ENCODE data around the gene ADAMTS16. TPM values are rescaled to one million over a fixed set of nuclear protein-coding genes. Genes with fewer than 3 reads are reported as not detected.

The ADAMTS16 gene
- total RNA-seq, 2 donors from 2014 or later = 0.11 TPM; not detected in 1

GRCh38 chr5:5335700-5336264 is 195.7 kb downstream of the ADAMTS16 start:
- whole genome bisulfite sequencing = 14% methylated on average over 4 of the region's 4 CpGs
- intact Hi-C loops (cut with DNase I) = no loop called here
- no peak overlapping the region for H3K4me3 ChIP-seq
- H3K9me3 ChIP-seq = no peaks in the 10 kb centered on the region
- no peaks in the 10 kb centered on the region for H3K27me3 ChIP-seq (replicated peaks; ENCODE audit: insufficient read depth)
- TF ChIP-seq POLR2A (IDR thresholded peaks at IDR 0.05) = no peak
- no peak for TF ChIP-seq POLR2AphosphoS5 (IDR thresholded peaks at IDR 0.05)
- TF ChIP-seq, protein P1, sequence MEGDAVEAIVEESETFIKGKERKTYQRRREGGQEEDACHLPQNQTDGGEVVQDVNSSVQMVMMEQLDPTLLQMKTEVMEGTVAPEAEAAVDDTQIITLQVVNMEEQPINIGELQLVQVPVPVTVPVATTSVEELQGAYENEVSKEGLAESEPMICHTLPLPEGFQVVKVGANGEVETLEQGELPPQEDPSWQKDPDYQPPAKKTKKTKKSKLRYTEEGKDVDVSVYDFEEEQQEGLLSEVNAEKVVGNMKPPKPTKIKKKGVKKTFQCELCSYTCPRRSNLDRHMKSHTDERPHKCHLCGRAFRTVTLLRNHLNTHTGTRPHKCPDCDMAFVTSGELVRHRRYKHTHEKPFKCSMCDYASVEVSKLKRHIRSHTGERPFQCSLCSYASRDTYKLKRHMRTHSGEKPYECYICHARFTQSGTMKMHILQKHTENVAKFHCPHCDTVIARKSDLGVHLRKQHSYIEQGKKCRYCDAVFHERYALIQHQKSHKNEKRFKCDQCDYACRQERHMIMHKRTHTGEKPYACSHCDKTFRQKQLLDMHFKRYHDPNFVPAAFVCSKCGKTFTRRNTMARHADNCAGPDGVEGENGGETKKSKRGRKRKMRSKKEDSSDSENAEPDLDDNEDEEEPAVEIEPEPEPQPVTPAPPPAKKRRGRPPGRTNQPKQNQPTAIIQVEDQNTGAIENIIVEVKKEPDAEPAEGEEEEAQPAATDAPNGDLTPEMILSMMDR (IDR thresholded peaks at IDR 0.05) = no peak
- H3K4me1 ChIP-seq (replicated peaks) = no peaks in the 10 kb centered on the region
- no peaks in the 10 kb centered on the region for H3K36me3 ChIP-seq
- no peak for DNase-seq (ENCODE audit: low spot score)
- H3K27ac ChIP-seq = no peak overlapping the region

GRCh38 chr5:5339257-5339656 is 199.1 kb downstream of the ADAMTS16 start:
- Histone ChIP-seq H3K9me3 (no peaks in the 10 kb centered on the region), H3K4me1 (replicated peaks) (no peaks in the 10 kb centered on the region), H3K4me3 (no peak overlapping the region), H3K36me3 (no peaks in the 10 kb centered on the region), H3K27me3 (replicated peaks; ENCODE audit: insufficient read depth) (no peaks in the 10 kb centered on the region), H3K27ac (no peak overlapping the region)
- TF ChIP-seq POLR2A (IDR thresholded peaks at IDR 0.05) = no peak
- TF ChIP-seq, protein P1 (IDR thresholded peaks at IDR 0.05) = no peak
- no peak for TF ChIP-seq POLR2AphosphoS5 (IDR thresholded peaks at IDR 0.05)
- DNase-seq (ENCODE audit: low spot score) = no peak
- intact Hi-C loops (cut with DNase I) = no loop called here
- WGBS = 96% methylated on average over 4 of the region's 4 CpGs

DNA sequence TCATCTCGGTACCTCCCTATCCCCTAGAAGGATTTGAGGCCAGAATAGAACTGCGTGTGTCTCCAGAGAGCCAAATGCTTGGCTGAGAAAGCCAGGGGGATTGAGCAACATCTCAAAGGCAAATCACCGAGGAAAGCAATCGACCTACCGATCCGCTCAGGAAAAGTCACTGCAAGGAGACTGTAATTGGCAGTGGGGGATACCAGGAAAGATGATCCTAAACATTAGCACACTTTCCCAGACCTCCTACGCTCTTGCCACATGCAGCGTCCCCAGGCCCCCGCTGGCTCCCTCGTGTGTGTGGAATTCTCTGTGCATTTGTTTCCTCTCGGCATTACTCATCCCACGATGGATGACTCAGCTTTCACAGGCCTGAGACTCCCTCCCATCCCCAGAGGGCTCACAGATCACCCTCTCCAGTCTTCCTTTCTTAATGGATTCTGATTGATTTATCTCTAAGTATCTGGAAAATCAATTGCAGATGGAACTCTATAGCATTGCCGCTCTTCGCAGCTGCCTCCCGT is 200.1 kb downstream of the ADAMTS16 start:
- intact Hi-C loops (cut with DNase I) = no loop called here
- H3K36me3 ChIP-seq = no peaks in the 10 kb centered on the region
- H3K27ac ChIP-seq = no peak overlapping the region
- no peak overlapping the region for H3K4me3 ChIP-seq
- H3K27me3 ChIP-seq (replicated peaks; ENCODE audit: insufficient read depth) = no peaks in the 10 kb centered on the region
- H3K9me3 ChIP-seq = no peaks in the 10 kb centered on the region
- TF ChIP-seq, protein P1 (IDR thresholded peaks at IDR 0.05) = peak in 1 of 4 experiments; percentile 10
- TF ChIP-seq POLR2AphosphoS5 (IDR thresholded peaks at IDR 0.05) = no peak
- no peak for TF ChIP-seq POLR2A (IDR thresholded peaks at IDR 0.05)
- H3K4me1 ChIP-seq (replicated peaks) = no peaks in the 10 kb centered on the region
- DNase-seq (ENCODE audit: low spot score) = no peak
- WGBS = 50% methylated on average over 15 of the region's 15 CpGs

GRCh38 chr5:5341531-5342292 is 201.6 kb downstream of the ADAMTS16 start:
- H3K36me3 ChIP-seq = no peaks in the 10 kb centered on the region
- intact Hi-C loops (cut with DNase I) = no loop called here
- no peaks in the 10 kb centered on the region for H3K27me3 ChIP-seq (replicated peaks; ENCODE audit: insufficient read depth)
- no peak for TF ChIP-seq POLR2A (IDR thresholded peaks at IDR 0.05)
- TF ChIP-seq, protein P1 (IDR thresholded peaks at IDR 0.05) = no peak
- no peak for TF ChIP-seq POLR2AphosphoS5 (IDR thresholded peaks at IDR 0.05)
- no peak overlapping the region for H3K27ac ChIP-seq
- no peaks in the 10 kb centered on the region for H3K9me3 ChIP-seq
- no peaks in the 10 kb centered on the region for H3K4me1 ChIP-seq (replicated peaks)
- no peak for DNase-seq (ENCODE audit: low spot score)
- 94% methylated on average over 10 of the region's 10 CpGs for whole genome bisulfite sequencing
- no peak overlapping the region for H3K4me3 ChIP-seq
